ENCODE measurements around the gene B4GALT7.
"Not testable (repeated sequence)": the region's sequence is repeated elsewhere in the genome, so short reads cannot be mapped to it uniquely, and the experiment has no call there.

B4GALT7 gene

DNA sequence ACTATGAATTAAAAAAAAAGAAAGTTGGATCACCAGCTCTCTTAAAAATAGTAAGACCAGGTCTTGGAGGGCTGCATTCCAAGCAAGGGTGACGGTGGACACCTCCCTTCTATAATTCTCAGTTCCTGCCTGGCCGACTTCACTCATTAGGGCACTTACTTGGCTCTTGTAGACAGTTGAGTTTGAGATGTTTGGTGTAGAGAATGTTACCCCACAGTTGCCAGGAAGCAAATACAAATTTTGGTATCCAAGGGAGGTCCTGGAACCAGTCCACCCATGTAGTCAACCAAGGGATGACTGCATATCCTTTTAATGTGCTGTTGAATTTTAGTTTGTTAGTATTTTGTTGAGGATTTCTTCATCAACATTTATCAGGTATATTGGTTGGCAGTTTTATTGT is 20.6 kb downstream of the B4GALT7 start:
- TF ChIP-seq, protein P1, sequence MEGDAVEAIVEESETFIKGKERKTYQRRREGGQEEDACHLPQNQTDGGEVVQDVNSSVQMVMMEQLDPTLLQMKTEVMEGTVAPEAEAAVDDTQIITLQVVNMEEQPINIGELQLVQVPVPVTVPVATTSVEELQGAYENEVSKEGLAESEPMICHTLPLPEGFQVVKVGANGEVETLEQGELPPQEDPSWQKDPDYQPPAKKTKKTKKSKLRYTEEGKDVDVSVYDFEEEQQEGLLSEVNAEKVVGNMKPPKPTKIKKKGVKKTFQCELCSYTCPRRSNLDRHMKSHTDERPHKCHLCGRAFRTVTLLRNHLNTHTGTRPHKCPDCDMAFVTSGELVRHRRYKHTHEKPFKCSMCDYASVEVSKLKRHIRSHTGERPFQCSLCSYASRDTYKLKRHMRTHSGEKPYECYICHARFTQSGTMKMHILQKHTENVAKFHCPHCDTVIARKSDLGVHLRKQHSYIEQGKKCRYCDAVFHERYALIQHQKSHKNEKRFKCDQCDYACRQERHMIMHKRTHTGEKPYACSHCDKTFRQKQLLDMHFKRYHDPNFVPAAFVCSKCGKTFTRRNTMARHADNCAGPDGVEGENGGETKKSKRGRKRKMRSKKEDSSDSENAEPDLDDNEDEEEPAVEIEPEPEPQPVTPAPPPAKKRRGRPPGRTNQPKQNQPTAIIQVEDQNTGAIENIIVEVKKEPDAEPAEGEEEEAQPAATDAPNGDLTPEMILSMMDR (IDR thresholded peaks at IDR 0.05): no peak
- H3K27me3 ChIP-seq: no peaks in the 10 kb centered on the region
- peaks cover 36 to 45% (median 38%) of the 10 kb centered on the region in 3 donors for H3K36me3 ChIP-seq

GRCh38 chr5:177624172-177624571 is 24.2 kb downstream of the B4GALT7 start:
- peaks cover 19 to 25% (median 22%) of the 10 kb centered on the region in 3 donors for H3K36me3 ChIP-seq
- DNase-seq; intact Hi-C loops (cut with DNase I; ENCODE audit: low total_unique reads); H3K4me3 ChIP-seq; H3K4me1 ChIP-seq; H3K27me3 ChIP-seq; H3K9me3 ChIP-seq; H3K27ac ChIP-seq: not testable (repeated sequence)

More for the DNA sequence above, 20.6 kb downstream of the B4GALT7 start:
- no peak for DNase-seq
- no peak overlapping the region for H3K4me3 ChIP-seq
- intact Hi-C loops (cut with DNase I; ENCODE audit: low total_unique reads): no loop called here
- no peaks in the 10 kb centered on the region for H3K4me1 ChIP-seq
- no peak overlapping the region for H3K27ac ChIP-seq
- no peaks in the 10 kb centered on the region for H3K9me3 ChIP-seq

DNA sequence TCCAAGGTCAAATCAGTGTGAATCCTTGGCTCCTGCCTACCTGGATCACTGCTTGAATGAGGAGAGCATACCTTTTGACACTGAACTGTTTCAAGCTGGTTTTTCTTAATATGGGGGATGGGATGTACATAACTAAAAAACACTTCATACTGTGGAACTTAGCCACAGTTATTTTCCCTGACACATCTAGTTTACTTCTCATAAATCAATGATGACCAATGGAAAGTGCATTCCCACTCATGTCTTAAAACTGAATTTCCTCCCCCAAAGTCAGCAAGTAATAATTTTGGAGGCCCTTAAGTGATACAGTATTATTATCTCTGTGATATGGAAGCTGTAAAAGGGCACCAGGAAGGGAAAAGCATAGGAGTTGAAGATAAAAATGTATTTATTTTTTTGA is 30.3 kb downstream of the B4GALT7 start:
- H3K27ac ChIP-seq; H3K27me3 ChIP-seq; H3K4me3 ChIP-seq; intact Hi-C loops (cut with DNase I; ENCODE audit: low total_unique reads); H3K9me3 ChIP-seq; H3K36me3 ChIP-seq; H3K4me1 ChIP-seq; DNase-seq: not testable (repeated sequence)

DNA sequence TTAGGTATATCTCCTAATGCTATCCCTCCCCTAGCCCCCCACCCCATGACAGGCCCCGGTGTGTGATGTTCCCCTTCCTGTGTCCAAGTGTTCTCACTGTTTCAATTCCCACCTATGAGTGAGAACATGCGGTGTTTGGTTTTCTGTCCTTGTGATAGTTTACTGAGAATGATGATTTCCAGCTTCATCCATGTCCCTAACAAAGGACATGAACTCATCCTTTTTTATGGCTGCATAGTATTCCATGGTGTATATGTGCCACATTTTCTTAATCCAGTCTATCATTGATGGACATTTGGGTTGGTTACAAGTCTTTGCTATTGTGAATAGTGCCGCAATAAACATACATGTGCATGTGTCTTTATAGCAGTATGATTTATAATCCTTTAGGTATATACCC is 35.0 kb downstream of the B4GALT7 start:
- H3K27me3 ChIP-seq; intact Hi-C loops (cut with DNase I; ENCODE audit: low total_unique reads); H3K9me3 ChIP-seq; H3K36me3 ChIP-seq; H3K4me3 ChIP-seq; H3K27ac ChIP-seq; H3K4me1 ChIP-seq; DNase-seq: not testable (repeated sequence)

DNA sequence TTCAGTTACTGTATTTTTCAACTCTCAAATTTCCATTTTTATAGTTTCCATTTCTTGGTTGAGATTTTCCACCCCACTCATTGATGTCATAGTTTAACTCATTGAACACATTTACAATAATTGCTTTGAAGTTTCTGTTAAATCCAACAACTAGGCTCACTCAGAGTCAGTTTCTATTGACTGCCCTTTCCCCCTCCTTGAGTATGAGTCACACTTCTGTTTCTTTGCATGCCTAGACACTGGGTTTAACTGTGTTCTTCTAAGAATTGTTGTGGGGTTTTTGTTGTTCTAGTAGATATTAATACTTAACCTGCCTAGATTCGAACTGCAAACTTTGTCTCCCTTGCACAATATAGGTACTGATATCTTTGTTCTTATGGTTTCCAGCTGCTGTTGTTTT is 45.5 kb downstream of the B4GALT7 start:
- H3K27me3 ChIP-seq; H3K4me1 ChIP-seq; DNase-seq; intact Hi-C loops (cut with DNase I; ENCODE audit: low total_unique reads); H3K27ac ChIP-seq; H3K36me3 ChIP-seq; H3K9me3 ChIP-seq; H3K4me3 ChIP-seq: not testable (repeated sequence)

GRCh38 chr5:177651235-177651634 is 51.3 kb downstream of the B4GALT7 start:
- H3K4me1 ChIP-seq; H3K4me3 ChIP-seq; H3K9me3 ChIP-seq; intact Hi-C loops (cut with DNase I; ENCODE audit: low total_unique reads); H3K27me3 ChIP-seq; H3K36me3 ChIP-seq; DNase-seq; H3K27ac ChIP-seq: not testable (repeated sequence)

- DNase-seq; H3K4me1 ChIP-seq; H3K27ac ChIP-seq; H3K4me3 ChIP-seq; H3K36me3 ChIP-seq; H3K27me3 ChIP-seq; intact Hi-C loops (cut with DNase I; ENCODE audit: low total_unique reads); H3K9me3 ChIP-seq: not testable (repeated sequence)
Observed at GRCh38 chr5:177657846-177658245, 57.9 kb downstream of the B4GALT7 start.

- H3K4me1 ChIP-seq; H3K27ac ChIP-seq; H3K27me3 ChIP-seq; intact Hi-C loops (cut with DNase I; ENCODE audit: low total_unique reads); DNase-seq; H3K36me3 ChIP-seq; H3K4me3 ChIP-seq; H3K9me3 ChIP-seq: not testable (repeated sequence)
Observed at GRCh38 chr5:177658542-177658941, 58.6 kb downstream of the B4GALT7 start.

All from tibial artery (tissue), 4 donors.